ENCODE results near the gene NELFA. TPM values are rescaled to one million over a fixed set of nuclear protein-coding genes. Genes with fewer than 3 reads are reported as not detected.

NELFA gene
- total and polyA plus RNA-seq, 3 experiments from 2014 or later: 31.2 to 44.6 (median 42.5) TPM

DNA sequence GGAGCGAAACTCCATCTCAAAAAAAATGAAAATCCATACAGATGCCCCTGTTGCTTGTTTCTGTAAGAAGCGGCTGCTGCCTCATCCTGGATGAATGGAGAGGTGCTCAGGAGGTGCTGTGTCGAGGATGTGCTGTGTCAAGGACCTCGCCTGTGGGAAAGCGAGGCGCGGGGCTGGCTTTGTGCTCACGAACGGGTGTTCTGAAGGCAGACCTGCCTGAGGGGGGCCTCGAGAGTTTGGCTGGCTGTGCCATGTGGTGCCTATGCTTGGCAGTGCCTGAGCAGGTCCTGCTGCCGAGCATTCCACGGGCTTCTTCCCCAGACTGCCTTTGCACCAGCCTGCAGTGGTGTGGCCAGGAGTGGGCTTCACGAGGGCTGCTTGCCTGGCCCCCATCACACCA is 76.0 kb downstream of the NELFA start:
- Mint-ChIP-seq H3K36me3 (peaks cover under 1 to 58% (median 11%) of the 10 kb centered on the region in 3 donors), H3K9me3 (no peaks in the 10 kb centered on the region), H3K4me1 (peaks cover 0 to 6% (median 3%) of the 10 kb centered on the region in 3 donors), H3K27me3 (no peaks in the 10 kb centered on the region), H3K27ac (peak overlapping the region in 1 of 8 donors; percentile 33), H3K4me3 (no peak overlapping the region)
- no peak overlapping the region for H3K4me3 ChIP-seq (ENCODE audit: low read length)
- peaks cover 8% of the 10 kb centered on the region for H3K36me3 ChIP-seq (ENCODE audit: insufficient read depth, low read length)
- no peaks in the 10 kb centered on the region for H3K27me3 ChIP-seq (ENCODE audit: insufficient read depth, low read length, poor library complexity, severe bottlenecking)
- CTCF ChIA-PET: interaction anchor here (3.4 kb wide), 1 partner anchor 34 kb away, joined by 9 read pairs; no protein-coding TSS in a partner anchor
- POLR2A ChIA-PET: interaction anchor here (0.6 kb wide), 1 partner anchor 18 kb away, joined by 7 read pairs; no protein-coding TSS in a partner anchor
- H3K27ac ChIP-seq (ENCODE audit: low read depth, low read length): no peak overlapping the region
- no peaks in the 10 kb centered on the region for H3K4me1 ChIP-seq (ENCODE audit: insufficient read depth, low read length)
- no peak for DNase-seq
- no peaks in the 10 kb centered on the region for H3K9me3 ChIP-seq (ENCODE audit: low read length)

Other genes starting within 250 kb of the NELFA start
- under 1 TPM in 1 of 2 experiments, not detected in 1; 0.07 TPM for gene FGFR3, start 215.7 kb downstream of the NELFA start, total RNA-seq
- not detected for gene FGFR3, start 215.7 kb downstream of the NELFA start, polyA plus RNA-seq
- gene LETM1, start 152.8 kb downstream of the NELFA start, total RNA-seq: 10 to 100 TPM; 85.4 to 87.3 TPM
- 15.5 TPM for gene LETM1, start 152.8 kb downstream of the NELFA start, polyA plus RNA-seq
- 100 to 1,000 TPM; 150 to 152 TPM for gene NSD2, start 137.6 kb downstream of the NELFA start, total RNA-seq
- gene NSD2, start 137.6 kb downstream of the NELFA start, polyA plus RNA-seq: 9.0 TPM
- under 1 TPM; 0.42 to 0.55 TPM for gene NAT8L, start 50.4 kb upstream of the NELFA start, total RNA-seq
- gene NAT8L, start 50.4 kb upstream of the NELFA start, polyA plus RNA-seq: not detected
- 10 to 100 TPM; 23.8 to 23.9 TPM for gene HAUS3, start 233.1 kb upstream of the NELFA start, total RNA-seq
- 26.6 TPM for gene HAUS3, start 233.1 kb upstream of the NELFA start, polyA plus RNA-seq
- 1 to 10 TPM; 1.5 to 1.6 TPM for gene POLN, start 233.1 kb upstream of the NELFA start, total RNA-seq
- 0.55 TPM for gene POLN, start 233.1 kb upstream of the NELFA start, polyA plus RNA-seq

Measured in CD8-positive, alpha-beta memory T cell (primary cell).